Bronchial epithelial cell (primary cell): ENCODE results near the gene TSHZ3. TPM values are rescaled to one million over a fixed set of nuclear protein-coding genes. Genes with fewer than 3 reads are reported as not detected.

ENCODE experiments used
- DNase-seq: peaks from one replicate; pipeline ENCODE4 v3.0.0-alpha.2; 2010; ENCODE audit warnings: low read depth
- FAIRE-seq: peaks from 2 replicates; lab custom pipeline; 2011; peaks lifted over from hg19 to GRCh38; lab: Jason Lieb, UNC
- H3K27me3 ChIP-seq: 2 replicates; pipeline ENCODE4 v1.5.1; 2011; ENCODE audit warnings: low read length; ENCODE audit not compliant: control insufficient read depth, insufficient read depth
- H3K36me3 ChIP-seq: 2 replicates; pipeline ENCODE4 v1.5.1; 2011; ENCODE audit warnings: low read length; ENCODE audit not compliant: control insufficient read depth, insufficient read depth
- H3K4me3 ChIP-seq: 2 replicates; pipeline ENCODE4 v1.5.1; 2011; ENCODE audit warnings: mild to moderate bottlenecking, low read depth, low read length, control low read depth
- CTCF ChIP-seq: IDR thresholded peaks from 2 replicates; pipeline ENCODE4 v1.5.1; 2011; ENCODE audit warnings: mild to moderate bottlenecking, moderate library complexity, low read length, control low read depth, inconsistent platforms; ENCODE audit not compliant: insufficient read depth, severe bottlenecking
- total RNA-seq: library from RNA; depleted of rRNA; stranded (reverse); fragments of >200 nt; gene quantifications from 2 replicates; pipeline ENCODE4 v1.2.1, GENCODE V29; 2014

TSHZ3 gene, protein sequence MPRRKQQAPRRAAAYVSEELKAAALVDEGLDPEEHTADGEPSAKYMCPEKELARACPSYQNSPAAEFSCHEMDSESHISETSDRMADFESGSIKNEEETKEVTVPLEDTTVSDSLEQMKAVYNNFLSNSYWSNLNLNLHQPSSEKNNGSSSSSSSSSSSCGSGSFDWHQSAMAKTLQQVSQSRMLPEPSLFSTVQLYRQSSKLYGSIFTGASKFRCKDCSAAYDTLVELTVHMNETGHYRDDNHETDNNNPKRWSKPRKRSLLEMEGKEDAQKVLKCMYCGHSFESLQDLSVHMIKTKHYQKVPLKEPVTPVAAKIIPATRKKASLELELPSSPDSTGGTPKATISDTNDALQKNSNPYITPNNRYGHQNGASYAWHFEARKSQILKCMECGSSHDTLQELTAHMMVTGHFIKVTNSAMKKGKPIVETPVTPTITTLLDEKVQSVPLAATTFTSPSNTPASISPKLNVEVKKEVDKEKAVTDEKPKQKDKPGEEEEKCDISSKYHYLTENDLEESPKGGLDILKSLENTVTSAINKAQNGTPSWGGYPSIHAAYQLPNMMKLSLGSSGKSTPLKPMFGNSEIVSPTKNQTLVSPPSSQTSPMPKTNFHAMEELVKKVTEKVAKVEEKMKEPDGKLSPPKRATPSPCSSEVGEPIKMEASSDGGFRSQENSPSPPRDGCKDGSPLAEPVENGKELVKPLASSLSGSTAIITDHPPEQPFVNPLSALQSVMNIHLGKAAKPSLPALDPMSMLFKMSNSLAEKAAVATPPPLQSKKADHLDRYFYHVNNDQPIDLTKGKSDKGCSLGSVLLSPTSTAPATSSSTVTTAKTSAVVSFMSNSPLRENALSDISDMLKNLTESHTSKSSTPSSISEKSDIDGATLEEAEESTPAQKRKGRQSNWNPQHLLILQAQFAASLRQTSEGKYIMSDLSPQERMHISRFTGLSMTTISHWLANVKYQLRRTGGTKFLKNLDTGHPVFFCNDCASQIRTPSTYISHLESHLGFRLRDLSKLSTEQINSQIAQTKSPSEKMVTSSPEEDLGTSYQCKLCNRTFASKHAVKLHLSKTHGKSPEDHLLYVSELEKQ
- 1.6 and 2.0 TPM in 2 replicates for total RNA-seq

GRCh38 chr19:31349160-31349881 lies at the start of gene TSHZ3:
Gene TSHZ3, minus strand, starts transcription at chr19:31349436. Its CDS starts 217 bp downstream, at chr19:31349219.
- Histone ChIP-seq H3K27me3 (peaks cover 3% of the 10 kb centered on the region), H3K36me3 (no peaks in the 10 kb centered on the region), H3K4me3 (peak within 1 kb of the TSS; percentile 73)
- TF ChIP-seq CTCF: no peak
- FAIRE-seq: no peak
- DNase-seq: peak; percentile 52

GRCh38 chr19:31397308-31397707 lies 48.1 kb upstream of the TSHZ3 start:
- TF ChIP-seq CTCF: no peak
- no peak overlapping the region for H3K4me3 ChIP-seq
- no peaks in the 10 kb centered on the region for H3K36me3 ChIP-seq
- no peak for DNase-seq
- FAIRE-seq: no peak
- peaks cover 3% of the 10 kb centered on the region for H3K27me3 ChIP-seq

DNA sequence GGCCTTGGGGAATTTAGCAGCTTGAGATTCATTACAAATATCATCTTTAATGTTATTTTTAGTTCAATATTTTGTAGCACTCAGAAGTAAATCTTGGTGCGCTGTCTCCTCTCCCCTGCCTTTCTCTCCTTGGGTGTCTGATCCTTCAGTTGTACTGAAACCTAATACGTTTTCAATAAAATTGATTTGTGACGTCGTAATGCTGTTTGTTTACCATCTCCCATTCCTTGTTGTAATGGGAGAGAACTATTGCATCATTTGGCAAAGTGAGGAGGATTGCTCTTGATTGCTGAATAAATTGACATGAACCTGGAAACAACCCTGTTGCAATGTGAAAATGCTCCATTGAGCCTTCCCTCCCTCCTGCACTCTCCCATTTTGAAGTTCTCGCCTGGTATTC lies 43.2 kb upstream of the TSHZ3 start:
- no peak for FAIRE-seq
- no peak for DNase-seq
- TF ChIP-seq CTCF: no peak
- Histone ChIP-seq H3K27me3 (peaks cover 2% of the 10 kb centered on the region), H3K4me3 (no peak overlapping the region), H3K36me3 (no peaks in the 10 kb centered on the region)

DNA sequence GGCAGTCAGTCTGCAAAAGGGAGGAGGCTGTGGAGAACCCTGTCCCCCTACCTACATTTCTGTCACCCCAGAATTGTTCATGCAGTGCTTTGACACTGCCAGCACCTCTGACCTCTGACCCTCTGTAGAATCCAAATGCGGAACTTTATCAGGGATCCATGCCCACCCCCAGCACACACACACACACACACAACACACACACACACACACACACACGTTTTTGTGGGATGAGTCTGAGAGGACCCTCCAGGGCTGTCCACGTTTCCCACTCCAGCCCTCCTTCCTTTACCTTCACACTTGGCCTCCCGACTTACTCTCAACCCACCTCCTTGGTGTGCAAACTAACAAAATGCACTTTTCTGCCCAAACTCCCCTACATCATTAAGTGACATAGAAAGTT lies 42.3 kb upstream of the TSHZ3 start:
- Histone ChIP-seq H3K36me3 (no peaks in the 10 kb centered on the region), H3K27me3 (peaks cover 2% of the 10 kb centered on the region), H3K4me3 (no peak overlapping the region)
- no peak for DNase-seq
- no peak for FAIRE-seq
- TF ChIP-seq CTCF: no peak

- Histone ChIP-seq H3K4me3 (no peak overlapping the region), H3K27me3 (peaks cover 3% of the 10 kb centered on the region), H3K36me3 (no peaks in the 10 kb centered on the region)
- no peak for TF ChIP-seq CTCF
- no peak for DNase-seq
- FAIRE-seq: no peak
Measured at GRCh38 chr19:31390711-31391110, 41.5 kb upstream of the TSHZ3 start.
